H9 (cell line): ENCODE data around the gene SCFD2. TPM values are rescaled to one million over a fixed set of nuclear protein-coding genes. Genes with fewer than 3 reads are reported as not detected.

ENCODE experiments used
- DNase-seq: peaks from one replicate; pipeline ENCODE4 v3.0.0-alpha.2; 2017
- H2AFZ ChIP-seq: one replicate; pipeline ENCODE4 v1.6.1; 2013; ENCODE audit warnings: mild to moderate bottlenecking, low read length, control low read depth, moderate library complexity
- H2AK5ac ChIP-seq: 2 replicates; pipeline ENCODE4 v1.6.1; 2013; ENCODE audit warnings: low read length, control low read depth, mixed read lengths; ENCODE audit not compliant: insufficient read length
- H2BK120ac ChIP-seq: one replicate; pipeline ENCODE4 v1.6.1; 2013; ENCODE audit warnings: low read depth, mild to moderate bottlenecking, low read length, control low read depth, inconsistent platforms; ENCODE audit not compliant: poor library complexity, severe bottlenecking
- H2BK12ac ChIP-seq: 2 replicates; pipeline ENCODE4 v1.6.1; 2013; ENCODE audit warnings: low read length, control low read depth, mixed read lengths, low read depth; ENCODE audit not compliant: insufficient read length
- H2BK15ac ChIP-seq: 2 replicates; pipeline ENCODE4 v1.6.1; 2013; ENCODE audit warnings: low read depth, low read length, control low read depth
- H2BK20ac ChIP-seq: one replicate; pipeline ENCODE4 v1.6.1; 2013; ENCODE audit warnings: low read depth, mild to moderate bottlenecking, low read length, control low read depth, inconsistent platforms; ENCODE audit not compliant: poor library complexity, severe bottlenecking
- H2BK5ac ChIP-seq: 2 replicates; pipeline ENCODE4 v1.6.1; 2013; ENCODE audit warnings: low read length, control low read depth, mixed read lengths; ENCODE audit not compliant: insufficient read length
- H3K14ac ChIP-seq: 2 replicates; pipeline ENCODE4 v1.6.1; 2013; ENCODE audit warnings: low read length, control low read depth; ENCODE audit not compliant: insufficient read depth
- H3K18ac ChIP-seq: 2 replicates; pipeline ENCODE4 v1.6.1; 2013; ENCODE audit warnings: low read depth, mild to moderate bottlenecking, mixed read lengths, low read length, control low read depth; ENCODE audit not compliant: insufficient read length
- H3K23ac ChIP-seq: 2 replicates; pipeline ENCODE4 v1.6.1; 2013; ENCODE audit warnings: low read length, control low read depth, mixed read lengths, low read depth; ENCODE audit not compliant: insufficient read length
- H3K23me2 ChIP-seq: 2 replicates; pipeline ENCODE4 v1.6.1; 2013; ENCODE audit warnings: low read depth, mild to moderate bottlenecking, mixed read lengths, low read length, control low read depth; ENCODE audit not compliant: insufficient read length, poor library complexity, severe bottlenecking
- H3K27ac ChIP-seq: 2 replicates; pipeline ENCODE4 v1.5.1; 2013; ENCODE audit warnings: low read length, control low read depth, mixed read lengths, low read depth; ENCODE audit not compliant: insufficient read length
- H3K27me3 ChIP-seq: 2 replicates; pipeline ENCODE4 v1.6.1; 2013; ENCODE audit warnings: low read length, control low read depth, inconsistent platforms; ENCODE audit not compliant: insufficient read depth
- H3K4ac ChIP-seq: 2 replicates; pipeline ENCODE4 v1.6.1; 2013; ENCODE audit warnings: low read depth, mild to moderate bottlenecking, control low read depth, inconsistent platforms, low read length, moderate library complexity
- H3K4me1 ChIP-seq: 2 replicates; pipeline ENCODE4 v1.6.1; 2013; ENCODE audit warnings: low read length, control low read depth, inconsistent platforms; ENCODE audit not compliant: insufficient read depth
- H3K4me2 ChIP-seq: 2 replicates; pipeline ENCODE4 v1.6.1; 2013; ENCODE audit warnings: low read length, control low read depth, mixed read lengths; ENCODE audit not compliant: insufficient read length, insufficient read depth
- H3K56ac ChIP-seq: 2 replicates; pipeline ENCODE4 v1.6.1; 2013; ENCODE audit warnings: low read depth, mild to moderate bottlenecking, mixed read lengths, low read length, control low read depth; ENCODE audit not compliant: insufficient read length
- H3K79me1 ChIP-seq: 2 replicates; pipeline ENCODE4 v1.6.1; 2013; ENCODE audit warnings: low read depth, mild to moderate bottlenecking, moderate library complexity, low read length, control low read depth, inconsistent platforms; ENCODE audit not compliant: insufficient read depth, poor library complexity, severe bottlenecking
- H3K79me2 ChIP-seq: 2 replicates; pipeline ENCODE4 v1.6.1; 2013; ENCODE audit warnings: low read length, control low read depth, inconsistent platforms; ENCODE audit not compliant: insufficient read depth
- H3K9ac ChIP-seq: 2 replicates; pipeline ENCODE4 v1.6.1; 2013; ENCODE audit warnings: low read length, control low read depth, mixed read lengths; ENCODE audit not compliant: insufficient read length; ENCODE audit errors: extremely low read depth
- H3K9me3 ChIP-seq: one replicate; pipeline ENCODE4 v1.6.1; 2013; ENCODE audit warnings: low read depth, low read length, inconsistent platforms; ENCODE audit not compliant: control insufficient read depth
- H3T11ph ChIP-seq: one replicate; pipeline ENCODE4 v1.6.1; 2013; ENCODE audit warnings: mild to moderate bottlenecking, low read length, control low read depth, inconsistent platforms
- H4K20me1 ChIP-seq: one replicate; pipeline ENCODE4 v1.6.1; 2013; ENCODE audit not compliant: control insufficient read depth, insufficient read length, insufficient read depth
- H4K5ac ChIP-seq: 2 replicates; pipeline ENCODE4 v1.6.1; 2013; ENCODE audit warnings: low read depth, mild to moderate bottlenecking, mixed read lengths, low read length, control low read depth; ENCODE audit not compliant: insufficient read length
- H4K8ac ChIP-seq: replicated peaks from 2 replicates; pipeline ENCODE4 v1.6.1; 2013; ENCODE audit warnings: low read length, control low read depth, mixed read lengths, low read depth; ENCODE audit not compliant: insufficient read length
- H4K91ac ChIP-seq: 2 replicates; pipeline ENCODE4 v1.6.1; 2013; ENCODE audit warnings: low read depth, mild to moderate bottlenecking, moderate library complexity, mixed read lengths, low read length, control low read depth; ENCODE audit not compliant: insufficient read length
- H3K27ac Mint-ChIP-seq, 3 experiments: 2 replicates in 2 of 3; 3 replicates in 1 of 3; pipeline ENCODE4 v1.8.0; 2020 to 2021; ENCODE audit warnings: mixed read lengths in 3 of 3, mild to moderate bottlenecking in 1 of 3, moderate library complexity in 1 of 3
- H3K27me3 Mint-ChIP-seq: 2 replicates; pipeline ENCODE4 v1.8.0; 2021; ENCODE audit warnings: low read depth, mild to moderate bottlenecking, moderate library complexity, mixed read lengths
- H3K36me3 Mint-ChIP-seq, 3 experiments: 2 replicates in 2 of 3; 3 replicates in 1 of 3; pipeline ENCODE4 v1.8.0; 2020 to 2021; ENCODE audit warnings: low read depth in 3 of 3, mixed read lengths in 3 of 3; ENCODE audit not compliant: insufficient read depth in 1 of 3
- H3K4me1 Mint-ChIP-seq, 2 experiments: 2 replicates each; pipeline ENCODE4 v1.8.0; 2020; ENCODE audit warnings: mixed read lengths in 2 of 2
- H3K4me3 Mint-ChIP-seq, 2 experiments: 2 replicates in 1 of 2; 3 replicates in 1 of 2; pipeline ENCODE4 v1.8.0; 2020 to 2021; ENCODE audit warnings: mild to moderate bottlenecking in 2 of 2, mixed read lengths in 2 of 2, moderate library complexity in 1 of 2
- H3K9me3 Mint-ChIP-seq, 2 experiments: 2 replicates in 1 of 2; 3 replicates in 1 of 2; pipeline ENCODE4 v1.8.0; 2020; ENCODE audit warnings: mild to moderate bottlenecking in 2 of 2, mixed read lengths in 2 of 2, moderate library complexity in 1 of 2
- CTCF ChIP-seq: fragments of 200-600 bp; sonication (generic); conservative IDR thresholded peaks from 3 replicates; pipeline ENCODE4 v1.8.0; 2021; ENCODE audit warnings: antibody characterized with exemption, mild to moderate bottlenecking
- WGBS: extraction: QIAGEN DNeasy Blood & Tissue Kit; methylation state at CpG from one replicate; pipeline ENCODE4 v1.1.7; 2013; ENCODE audit warnings: missing lambda C conversion rate, low lambda C conversion rate, mixed read lengths; ENCODE audit not compliant: insufficient read length; ENCODE audit errors: extremely low coverage; 5-methylcytosine and 5-hydroxymethylcytosine counted together
- total RNA-seq: library from RNA; stranded (reverse); gene quantifications from 2 replicates; pipeline ENCODE4 v1.2.1, GENCODE V29; 2021

SCFD2 gene
- total RNA-seq, 1 experiment from 2014 or later, result 10.1 TPM

- Histone ChIP-seq H3K56ac (no peak overlapping the region), H2AFZ (no peak overlapping the region), H4K8ac (no peak overlapping the region), H4K5ac (no peak overlapping the region), H3K79me2 (no peaks in the 10 kb centered on the region), H2BK5ac (no peak overlapping the region), H4K20me1 (no peaks in the 10 kb centered on the region), H3K4me2 (no peak overlapping the region), H2BK20ac (no peak overlapping the region), H3K18ac (no peak overlapping the region), H3K27ac (no peak overlapping the region), H3T11ph (no peak overlapping the region), H3K9me3 (no peaks in the 10 kb centered on the region), H4K91ac (no peak overlapping the region), H3K4ac (no peak overlapping the region), H3K27me3 (no peaks in the 10 kb centered on the region), H3K9ac (no peak overlapping the region), H3K4me1 (no peaks in the 10 kb centered on the region), H3K23me2 (no peaks in the 10 kb centered on the region), H2BK15ac (no peak overlapping the region), H3K23ac (no peak overlapping the region), H2BK120ac (no peak overlapping the region), H3K14ac (no peak overlapping the region), H2AK5ac (no peak overlapping the region), H3K79me1 (no peaks in the 10 kb centered on the region), H2BK12ac (no peak overlapping the region)
- Mint-ChIP-seq H3K27me3 (no peaks in the 10 kb centered on the region), H3K9me3 (no peaks in the 10 kb centered on the region; a peak in 1 of 5 replicates), H3K4me1 (no peaks in the 10 kb centered on the region), H3K4me3 (no peak overlapping the region), H3K27ac (no peak overlapping the region), H3K36me3 (no peaks in the 10 kb centered on the region)
- WGBS, result no CpG with 5 or more reads among the region's 5 CpGs
- no peak for DNase-seq
- no peak for TF ChIP-seq CTCF
These were observed 91.1 kb downstream of the SCFD2 start for GRCh38 chr4:53274609-53275268.
